ENCODE measurements around the gene CHRNB2.

DNA sequence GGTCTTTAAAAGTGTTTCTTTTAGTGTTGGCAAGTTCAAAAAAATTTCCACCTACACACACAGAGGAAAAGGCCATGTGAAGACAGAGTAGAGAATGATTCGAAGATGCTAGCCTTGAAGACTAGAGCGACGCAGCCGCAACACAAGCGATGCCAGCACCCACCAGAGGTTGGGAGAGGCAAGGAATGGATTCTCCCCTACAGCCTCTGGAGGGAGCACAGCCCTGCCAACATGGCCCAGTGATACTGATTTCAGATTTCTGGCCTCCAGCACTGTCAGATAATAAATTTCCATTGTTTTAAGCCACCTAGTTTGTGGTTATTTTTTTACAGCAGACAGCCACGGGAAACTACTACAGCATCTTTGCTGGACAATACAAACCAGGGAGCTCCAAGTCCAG, 47.3 kb downstream of the CHRNB2 start:
- no peak for TF ChIP-seq EP300 (IDR thresholded peaks at IDR 0.05)
- TF ChIP-seq, protein P1, sequence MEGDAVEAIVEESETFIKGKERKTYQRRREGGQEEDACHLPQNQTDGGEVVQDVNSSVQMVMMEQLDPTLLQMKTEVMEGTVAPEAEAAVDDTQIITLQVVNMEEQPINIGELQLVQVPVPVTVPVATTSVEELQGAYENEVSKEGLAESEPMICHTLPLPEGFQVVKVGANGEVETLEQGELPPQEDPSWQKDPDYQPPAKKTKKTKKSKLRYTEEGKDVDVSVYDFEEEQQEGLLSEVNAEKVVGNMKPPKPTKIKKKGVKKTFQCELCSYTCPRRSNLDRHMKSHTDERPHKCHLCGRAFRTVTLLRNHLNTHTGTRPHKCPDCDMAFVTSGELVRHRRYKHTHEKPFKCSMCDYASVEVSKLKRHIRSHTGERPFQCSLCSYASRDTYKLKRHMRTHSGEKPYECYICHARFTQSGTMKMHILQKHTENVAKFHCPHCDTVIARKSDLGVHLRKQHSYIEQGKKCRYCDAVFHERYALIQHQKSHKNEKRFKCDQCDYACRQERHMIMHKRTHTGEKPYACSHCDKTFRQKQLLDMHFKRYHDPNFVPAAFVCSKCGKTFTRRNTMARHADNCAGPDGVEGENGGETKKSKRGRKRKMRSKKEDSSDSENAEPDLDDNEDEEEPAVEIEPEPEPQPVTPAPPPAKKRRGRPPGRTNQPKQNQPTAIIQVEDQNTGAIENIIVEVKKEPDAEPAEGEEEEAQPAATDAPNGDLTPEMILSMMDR (IDR thresholded peaks at IDR 0.05): no peak
- TF ChIP-seq POLR2A (IDR thresholded peaks at IDR 0.05): no peak

Data from ovary (tissue), 3 donors.